ENCODE data around the gene CBFA2T2.
A peak's percentile ranks its signal among the peaks of the same experiment; 100 is the strongest.
"Not testable (repeated sequence)": the region's sequence is repeated elsewhere in the genome, so short reads cannot be mapped to it uniquely, and the experiment has no call there.

The CBFA2T2 gene

DNA sequence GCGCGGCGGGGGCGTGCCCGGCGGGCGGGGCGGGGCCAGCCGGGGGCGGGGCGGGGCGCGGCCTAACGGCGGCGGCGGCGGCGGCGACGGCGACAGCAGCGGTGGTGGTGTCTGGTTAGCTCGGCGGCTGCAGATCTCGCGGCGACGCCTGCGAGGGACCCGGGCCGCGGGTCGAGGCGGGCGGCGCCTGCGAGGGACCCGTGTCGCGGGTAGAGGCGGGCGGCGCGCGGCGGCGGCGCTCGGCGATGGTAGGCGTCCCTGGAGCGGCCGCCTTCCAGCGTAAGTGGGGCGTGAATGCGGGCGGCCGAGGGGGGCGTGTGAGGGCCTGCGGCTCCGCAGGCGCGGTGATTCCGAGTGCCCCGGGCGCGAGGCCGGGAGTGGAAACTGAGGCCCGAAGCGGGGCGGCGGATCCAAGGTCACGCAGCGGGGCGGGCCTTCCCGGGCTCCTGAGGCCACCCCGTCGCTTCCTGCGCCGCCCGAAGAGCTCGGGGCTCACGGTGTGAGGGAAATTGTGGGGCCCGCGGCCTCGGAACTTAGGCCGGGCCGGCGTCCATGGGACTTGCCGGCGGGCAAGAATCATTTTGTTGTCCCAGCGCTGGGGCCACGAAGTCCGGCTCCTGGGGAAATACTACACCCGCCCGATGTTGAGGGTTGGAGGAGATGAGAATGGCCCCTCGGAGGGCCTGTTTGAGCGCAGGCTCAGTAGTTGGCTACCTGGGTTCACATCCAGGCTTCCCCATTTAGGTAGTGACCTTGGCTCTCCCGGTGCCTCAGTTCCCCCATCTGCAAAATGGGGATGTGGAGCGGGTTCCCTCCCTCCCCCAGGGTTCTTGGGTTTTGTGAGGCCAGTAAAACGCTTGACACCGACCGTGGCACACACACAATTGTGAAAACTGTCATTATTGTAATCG lies at the start of gene CBFA2T2:
Gene CBFA2T2 (plus strand): TSS at position 74 of the 911 bp plus-strand sequence. CDS start 172 bp downstream, at position 246.
- peak in 1 of 2 experiments; percentile 1 for DNase-seq

DNA sequence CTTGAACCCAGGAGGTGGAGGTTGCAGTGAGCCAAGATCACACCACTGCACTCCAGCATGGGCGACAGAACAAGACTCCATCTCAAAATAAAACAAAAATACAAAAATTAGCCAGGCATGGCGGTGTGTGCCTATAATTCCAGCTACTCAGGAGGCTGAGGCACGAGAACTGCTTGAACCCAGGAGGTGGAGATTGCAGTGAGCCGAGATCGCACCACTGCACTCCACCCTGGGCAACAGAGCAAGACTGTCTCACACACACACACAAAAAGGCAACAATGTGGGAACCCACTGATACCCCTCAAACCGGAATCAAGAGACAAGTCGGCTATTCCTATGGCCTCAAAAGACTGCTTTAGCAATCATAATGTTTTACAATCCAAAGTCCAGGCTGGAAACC lies 49.3 kb upstream of the CBFA2T2 start:
- not testable (repeated sequence) for DNase-seq

DNA sequence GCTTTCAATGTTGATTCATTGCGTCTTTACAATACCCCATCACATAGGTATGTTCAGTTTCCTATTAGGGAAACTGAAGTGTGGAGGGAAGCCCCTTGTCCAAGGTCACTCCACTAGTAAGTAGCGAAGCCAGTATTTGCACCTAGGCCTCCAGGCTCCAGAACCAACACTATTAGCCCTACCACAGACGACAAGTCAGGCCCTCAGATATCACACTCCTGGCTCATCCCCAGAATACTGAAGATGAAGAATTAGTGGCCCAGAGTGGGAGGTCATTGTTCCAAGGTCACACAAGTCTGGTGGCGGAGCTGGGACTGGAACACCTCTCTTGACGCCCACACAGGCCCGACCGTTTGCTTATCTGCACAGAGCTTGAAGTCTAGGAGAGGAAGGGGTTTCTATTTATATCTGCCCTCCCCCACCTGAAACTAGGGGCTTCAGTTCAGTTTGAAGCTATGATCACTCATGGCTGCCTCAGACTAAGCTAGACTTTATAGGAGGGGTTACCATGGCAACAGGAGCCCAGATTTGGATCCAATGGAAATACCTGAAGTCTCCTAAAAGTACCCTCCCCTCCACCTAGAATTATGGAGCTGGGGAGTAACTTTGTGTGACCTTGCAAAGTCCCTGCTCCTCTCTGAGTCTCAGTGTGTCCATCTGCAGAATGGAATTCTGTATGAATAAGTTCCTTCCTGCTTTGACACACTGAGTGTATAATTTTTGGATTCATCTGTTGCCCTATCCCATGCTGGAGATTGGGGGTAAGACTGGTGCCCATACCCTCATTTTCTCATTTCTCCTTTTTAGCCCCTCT lies 48.5 kb upstream of the CBFA2T2 start:
- no peak for DNase-seq

DNA sequence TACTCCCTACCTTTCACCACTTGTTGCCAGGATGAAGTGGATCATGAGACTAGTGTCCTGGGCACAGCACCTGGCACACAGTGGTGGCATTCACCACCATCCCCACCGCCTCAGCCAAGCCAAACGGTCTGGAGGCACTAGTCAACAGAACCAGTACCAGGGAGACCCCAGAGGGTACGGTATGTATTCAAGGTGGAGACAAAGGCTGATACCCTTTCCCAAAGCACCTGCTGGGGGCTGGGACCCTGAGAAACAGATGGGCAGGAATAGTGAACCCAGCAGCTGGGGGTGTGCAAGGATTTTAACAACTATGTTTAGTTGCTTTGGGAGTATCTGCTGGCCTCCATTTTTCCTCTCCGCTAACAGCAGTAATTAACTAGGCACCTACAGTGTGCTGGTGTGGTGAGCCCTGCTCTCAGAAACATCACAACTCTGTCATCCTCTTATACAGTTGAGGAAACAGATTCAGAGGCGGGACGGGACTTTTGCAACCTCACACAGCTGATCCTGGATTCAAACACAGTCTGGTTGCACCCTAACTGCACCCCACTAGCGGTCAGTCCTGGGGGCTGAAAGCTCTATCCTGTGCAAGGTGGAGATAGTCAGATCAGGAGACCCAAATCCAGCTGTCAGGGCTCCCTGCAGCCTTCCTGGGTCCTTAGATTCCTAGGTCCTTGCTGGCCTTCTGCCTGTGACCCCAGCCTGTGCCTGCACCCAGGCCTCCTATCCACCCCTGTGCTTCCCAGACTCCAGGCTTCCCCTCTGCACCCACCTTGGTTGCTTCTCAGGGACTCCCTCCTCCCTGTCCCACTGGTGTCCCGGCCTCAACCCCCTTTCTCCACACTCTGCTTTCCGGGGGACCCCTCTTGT lies 47.5 kb upstream of the CBFA2T2 start:
- DNase-seq: no peak

DNA sequence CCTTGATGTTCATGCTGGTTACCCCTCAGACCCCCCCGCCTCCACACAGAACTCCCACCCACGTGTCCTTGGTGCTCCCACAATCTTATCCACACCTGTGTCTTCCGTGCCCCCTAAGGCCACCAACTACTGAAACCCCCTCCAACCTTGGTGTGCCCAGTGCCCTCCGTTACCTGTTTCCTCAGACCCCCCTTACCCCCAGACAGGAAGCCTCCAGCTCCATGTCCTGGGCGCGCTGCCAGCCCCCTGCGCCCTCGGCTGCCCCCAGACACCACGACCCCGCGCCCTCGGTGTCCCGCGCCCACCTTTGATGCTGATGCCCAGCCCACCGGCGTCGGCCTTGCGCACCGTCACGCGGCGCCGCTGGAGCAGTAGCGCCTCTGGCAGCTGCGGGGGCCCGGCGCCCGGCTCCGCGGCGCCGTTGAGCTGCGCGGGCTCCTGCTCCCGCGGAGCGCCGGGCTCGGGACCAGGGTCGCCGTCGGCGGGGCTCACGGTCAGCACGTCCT lies 46.8 kb upstream of the CBFA2T2 start:
- peak in 1 of 2 experiments; percentile 17 for DNase-seq

DNA sequence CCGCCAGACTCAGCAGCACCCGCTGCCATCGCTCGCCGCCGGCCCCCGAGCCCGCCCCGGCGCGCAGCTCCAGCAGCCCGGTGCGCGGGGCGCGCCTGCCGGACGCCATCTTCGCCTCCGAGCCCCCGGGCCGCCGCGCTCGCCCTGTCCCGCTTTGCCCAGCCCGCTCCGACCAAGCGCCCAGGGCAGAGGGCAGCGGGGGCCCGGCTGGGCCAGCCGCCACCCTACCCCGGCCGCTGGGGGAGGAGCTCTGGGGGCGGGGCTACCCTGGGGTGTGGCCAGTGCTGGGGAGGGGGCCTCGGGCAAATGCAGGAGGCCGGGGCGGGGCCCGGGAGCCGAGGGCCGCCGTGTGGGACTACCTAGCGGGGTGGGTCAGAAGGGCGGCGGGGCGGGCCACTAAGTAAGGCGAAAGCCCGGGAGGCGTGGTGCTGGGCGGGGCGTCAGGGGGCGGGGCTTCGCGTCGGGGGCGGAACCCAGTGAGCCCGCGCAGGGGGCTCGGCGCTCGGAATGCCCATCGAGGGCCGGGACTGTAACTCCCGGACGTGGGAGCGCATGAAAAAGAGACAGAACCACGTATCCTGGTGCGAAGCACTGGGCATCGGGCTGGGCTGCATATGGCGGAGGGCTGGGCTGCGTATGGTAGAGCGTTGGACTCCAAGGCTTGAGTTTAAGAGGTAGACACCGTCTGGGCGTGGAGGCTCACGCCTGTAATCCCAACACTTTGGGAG lies 46.2 kb upstream of the CBFA2T2 start, which contains the start of gene SNTA1:
Gene SNTA1 (minus strand): TSS at position 252 of the 728 bp plus-strand sequence. CDS start 143 bp downstream, at position 109.
- DNase-seq: peak; percentile 87 to 89

DNA sequence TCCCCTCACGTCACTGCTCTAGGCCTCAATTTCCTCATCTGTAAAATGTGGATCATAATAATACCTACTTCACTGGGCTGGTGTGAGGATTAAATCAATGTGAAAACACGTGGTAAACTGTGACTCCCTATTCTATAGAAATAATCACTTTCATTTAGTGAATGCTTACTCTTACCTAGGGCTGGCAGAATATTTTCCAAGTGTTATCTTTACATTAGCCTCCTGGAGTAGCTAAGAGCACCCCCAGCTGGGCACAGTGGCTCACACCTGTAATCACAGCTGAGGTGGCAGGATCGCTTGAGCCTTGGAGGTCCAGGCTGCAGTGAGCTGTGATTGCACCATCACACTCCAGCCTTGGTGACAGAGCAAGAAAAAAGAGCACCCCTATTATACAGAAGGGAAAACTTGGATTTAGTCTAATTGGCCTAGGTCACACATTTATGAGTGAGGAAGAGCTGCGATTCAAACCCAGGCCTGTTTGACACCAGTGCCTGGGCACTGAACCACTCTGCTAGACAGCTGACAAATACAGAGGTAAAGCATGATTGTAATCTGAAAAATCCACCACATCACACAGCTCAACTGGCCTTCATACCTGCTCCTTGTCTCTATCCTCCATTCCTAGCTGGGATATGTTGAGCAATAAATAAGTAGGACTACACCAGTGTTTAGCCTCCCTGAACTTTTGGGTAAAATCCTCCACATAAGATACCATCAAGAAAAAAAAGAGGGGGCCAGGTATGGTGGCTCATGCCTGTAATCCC lies 44.9 kb upstream of the CBFA2T2 start:
- peak in 1 of 2 experiments; percentile 7 for DNase-seq

DNA sequence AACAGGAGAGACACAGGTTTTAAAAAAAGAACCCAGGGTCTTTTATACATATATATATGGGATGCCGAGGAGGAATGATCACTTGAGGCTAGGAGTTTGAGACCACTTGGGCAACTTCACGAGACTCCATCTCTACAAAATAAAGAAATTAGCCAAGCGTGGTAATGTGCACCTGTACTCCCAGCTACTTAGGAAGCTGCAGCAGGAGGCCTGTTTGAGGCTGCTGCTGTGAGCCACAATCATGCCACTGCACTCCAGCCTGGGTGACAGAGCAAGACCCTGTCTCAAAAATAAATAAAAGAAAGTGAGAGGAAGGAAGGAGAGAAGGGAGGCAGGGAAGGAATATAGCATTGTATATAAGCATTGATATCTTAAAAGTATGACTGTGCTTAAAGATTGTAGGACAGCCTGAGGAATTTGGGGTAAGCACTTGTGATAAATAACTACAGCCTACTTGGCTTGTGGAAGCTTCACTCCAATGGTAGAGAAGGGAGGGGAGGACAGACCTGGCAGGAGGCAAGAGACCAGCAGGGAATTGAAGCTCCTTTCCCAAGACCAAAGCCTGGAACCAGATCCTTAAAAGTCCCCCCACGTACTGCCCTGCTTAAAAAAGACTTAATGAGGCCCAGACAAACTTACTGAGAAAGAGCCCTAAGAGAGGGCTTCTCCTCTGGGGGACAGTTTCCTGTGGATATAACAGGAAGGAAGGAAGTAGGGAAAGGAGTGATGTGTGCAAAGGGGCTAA lies 43.8 kb upstream of the CBFA2T2 start:
- DNase-seq: no peak

DNA sequence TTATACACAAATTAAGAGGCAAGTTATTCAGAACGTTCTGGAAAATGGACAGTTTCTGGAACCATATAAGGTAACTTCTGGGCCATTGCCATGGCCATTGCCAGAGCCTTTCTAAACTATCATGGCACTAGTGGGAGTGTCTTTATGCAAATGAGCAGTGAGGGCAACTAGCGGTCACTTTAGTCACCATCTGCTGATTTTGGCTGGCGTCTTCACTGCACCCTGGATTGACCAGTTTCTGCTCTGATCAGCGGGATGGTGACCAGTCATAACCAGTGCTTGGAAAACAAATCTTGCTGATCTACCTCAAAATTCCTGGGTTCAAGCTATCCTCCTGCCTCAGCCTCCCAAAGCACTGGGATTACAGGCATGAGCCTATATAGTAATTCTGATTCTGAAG lies 39.0 kb upstream of the CBFA2T2 start:
- no peak for DNase-seq

DNA sequence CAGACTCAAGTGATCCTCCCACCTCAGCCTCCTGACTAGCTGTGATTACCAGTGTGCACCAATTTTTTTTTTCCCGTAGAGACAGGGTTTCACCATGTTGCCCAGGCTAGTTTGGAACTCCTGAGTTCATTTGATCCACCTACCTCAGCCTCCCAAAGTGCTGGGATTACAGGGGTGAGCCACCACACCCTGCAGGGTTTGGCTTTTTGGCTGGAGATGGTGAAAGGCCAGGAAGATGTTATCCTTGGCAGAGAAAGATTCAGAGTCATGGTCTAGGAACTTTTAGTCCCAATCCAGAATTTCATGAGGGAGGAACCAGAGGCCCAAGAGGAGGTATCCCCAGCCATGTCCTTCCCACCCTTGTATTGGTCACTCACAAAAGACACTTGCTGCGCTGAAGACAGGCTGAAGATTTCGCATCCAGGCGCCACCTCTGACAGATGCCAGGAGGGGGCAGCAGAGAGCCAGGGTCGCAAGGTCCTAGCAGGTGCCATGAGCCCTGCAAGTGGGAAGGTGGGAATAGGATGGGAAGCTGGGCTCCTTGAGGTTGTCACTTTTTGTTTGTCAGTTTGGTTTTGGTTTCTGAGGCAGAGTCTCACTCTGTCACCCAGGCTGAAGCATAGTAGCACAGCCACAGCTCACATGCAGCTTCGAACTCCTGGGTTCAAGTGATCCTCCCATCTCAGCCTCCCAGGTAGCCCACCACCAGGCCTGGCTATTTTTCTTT lies 32.8 kb upstream of the CBFA2T2 start:
- DNase-seq: peak; percentile 62 to 81

DNA sequence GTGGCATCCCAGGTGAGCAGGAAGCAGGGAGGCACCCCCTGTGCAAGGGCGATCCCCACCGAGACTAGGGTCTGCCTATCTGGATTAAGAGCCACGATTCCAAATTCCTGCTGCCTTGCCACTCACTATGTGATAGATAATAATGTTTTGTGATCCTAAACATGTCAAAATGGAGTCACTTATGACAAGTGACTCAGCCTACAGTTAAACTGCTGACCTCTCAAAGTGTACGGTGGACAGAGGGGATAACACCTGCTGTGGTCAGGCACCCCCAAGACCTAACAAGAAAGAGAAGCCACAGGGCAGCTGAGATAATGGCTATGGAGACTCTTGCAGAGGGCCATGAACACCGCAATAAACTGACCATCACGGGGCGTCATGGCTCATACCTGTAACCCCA lies 30.3 kb upstream of the CBFA2T2 start:
- DNase-seq: no peak

DNA sequence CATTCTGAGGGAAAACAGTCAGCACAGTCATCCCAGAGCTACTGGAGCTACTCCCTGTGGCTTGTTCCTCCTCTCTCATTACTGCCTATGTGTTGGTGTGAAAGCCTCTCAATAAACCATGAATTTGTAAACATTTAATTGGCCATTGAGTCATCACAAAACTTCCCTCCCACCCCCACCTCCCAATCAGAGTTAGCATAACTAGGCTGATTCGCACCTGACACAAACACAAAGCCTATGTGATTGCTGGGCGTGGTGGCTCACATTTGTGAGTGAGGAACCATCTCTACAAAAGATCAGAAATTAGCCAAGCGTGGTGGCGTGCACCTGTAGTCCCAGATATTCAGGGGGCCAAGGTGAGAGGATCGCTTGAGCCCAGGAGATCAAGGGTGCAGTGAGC lies 29.2 kb upstream of the CBFA2T2 start:
- no peak for DNase-seq

DNA sequence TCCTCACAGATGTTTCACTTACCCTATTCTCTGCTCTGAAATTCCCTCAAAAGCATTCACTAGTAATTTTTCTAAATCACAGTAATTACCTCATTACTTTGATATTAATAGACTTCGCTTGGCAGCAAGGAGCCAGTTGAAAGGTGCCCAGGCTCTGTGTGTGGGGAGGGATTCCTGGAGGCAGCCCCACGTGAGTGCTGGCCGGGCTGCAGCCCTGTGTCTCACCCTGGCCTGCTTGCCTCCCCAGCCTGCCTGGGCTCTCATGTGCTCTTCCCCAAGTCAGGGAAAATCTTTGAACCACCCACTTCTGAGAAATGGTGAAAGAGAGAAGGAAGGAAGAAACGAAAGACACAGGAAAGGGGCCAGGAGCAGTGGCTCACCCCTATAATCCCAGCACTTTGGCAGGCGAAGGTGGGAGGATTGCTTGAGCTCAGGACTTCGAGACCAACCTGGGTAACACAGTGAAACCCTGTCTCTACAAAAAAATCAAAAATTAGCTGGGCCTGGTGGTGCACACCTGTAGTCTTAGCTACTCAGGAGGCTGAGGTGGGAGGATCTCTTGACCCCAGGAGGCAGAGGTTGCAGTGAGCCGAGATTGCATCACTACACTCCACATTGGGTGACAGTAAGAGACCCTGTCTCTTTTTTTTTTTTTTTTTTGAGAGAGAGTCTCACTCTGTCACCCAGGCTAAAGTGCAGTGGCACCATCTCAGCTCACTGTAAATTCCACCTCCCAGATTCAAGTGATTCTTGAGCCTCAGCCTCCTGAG lies 26.4 kb upstream of the CBFA2T2 start:
- DNase-seq: no peak

DNA sequence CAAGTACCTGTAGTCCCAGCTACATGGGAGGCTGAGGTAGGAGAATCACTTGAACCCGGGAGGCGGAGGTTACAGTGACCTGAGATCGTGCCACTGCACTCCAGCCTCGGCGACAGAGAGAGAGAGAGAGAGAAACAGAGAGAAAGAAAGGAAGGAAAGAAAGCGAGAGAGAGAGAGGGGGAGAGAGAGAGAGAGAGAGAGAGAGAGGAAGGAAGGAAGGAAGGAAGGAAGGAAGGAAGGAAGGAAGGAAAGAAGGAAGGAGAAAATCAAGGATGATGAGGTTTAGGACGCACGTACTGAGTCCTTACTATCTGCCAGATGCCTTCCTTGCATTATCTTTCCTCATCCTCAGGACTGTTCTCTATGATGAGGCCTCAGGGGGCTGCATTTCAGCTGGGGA lies 25.1 kb upstream of the CBFA2T2 start:
- not testable (repeated sequence) for DNase-seq

DNA sequence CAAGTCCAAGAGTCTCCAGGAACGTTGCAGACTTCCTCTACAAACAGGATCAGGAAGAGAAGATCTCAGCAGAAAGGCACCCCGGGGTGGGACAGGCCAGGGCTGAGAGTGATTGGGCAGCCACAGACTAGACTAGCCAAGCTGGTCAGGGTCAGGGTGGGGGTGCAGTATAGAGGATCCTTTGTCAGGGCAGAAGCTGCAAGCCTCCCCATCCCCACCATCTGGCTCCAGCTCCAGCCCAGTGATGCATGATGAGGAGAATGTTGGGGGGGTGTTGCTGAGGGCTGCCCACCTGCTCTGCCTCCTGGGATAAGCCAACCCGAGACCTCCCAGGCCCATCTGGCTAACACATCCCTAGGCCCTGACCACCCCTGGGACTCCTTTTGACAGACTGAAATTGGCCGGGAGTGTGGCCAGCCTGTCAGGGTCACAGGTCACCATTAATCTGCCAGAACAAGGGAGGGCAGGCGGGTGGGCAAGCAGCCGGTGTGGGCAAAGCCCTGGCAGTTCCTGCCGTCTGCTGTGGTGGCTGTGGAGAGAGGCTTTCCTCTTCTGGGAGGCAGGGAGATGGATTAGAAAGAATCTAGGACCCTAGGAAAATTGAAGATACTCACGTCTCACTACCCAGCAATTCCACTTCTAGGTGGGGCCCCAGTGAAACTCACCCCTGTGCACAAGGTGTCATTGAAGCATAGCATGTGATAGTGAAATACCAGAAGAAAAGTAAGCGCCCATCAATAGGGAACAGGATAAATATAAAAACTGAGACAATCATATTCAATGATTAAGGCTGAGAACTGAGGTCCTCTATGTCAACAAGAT lies 24.2 kb upstream of the CBFA2T2 start:
- no peak for DNase-seq

DNA sequence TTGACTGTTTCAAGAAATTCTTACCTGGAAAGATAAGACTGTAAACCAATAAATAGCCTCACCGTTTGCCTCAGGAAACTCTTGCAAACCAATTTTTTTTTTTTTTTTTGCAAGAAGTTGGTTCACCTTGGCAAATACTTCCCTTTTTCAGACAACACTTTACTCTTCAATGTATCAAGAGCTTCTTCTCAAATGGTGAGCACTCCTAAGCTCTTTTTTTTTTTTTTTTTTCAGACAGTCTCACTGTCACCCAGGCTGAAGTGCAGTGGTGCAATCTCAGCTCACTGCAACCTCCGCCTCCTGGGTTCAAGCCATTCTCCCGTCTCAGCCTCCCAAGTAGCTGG lies 23.6 kb upstream of the CBFA2T2 start:
- DNase-seq: no peak

DNA sequence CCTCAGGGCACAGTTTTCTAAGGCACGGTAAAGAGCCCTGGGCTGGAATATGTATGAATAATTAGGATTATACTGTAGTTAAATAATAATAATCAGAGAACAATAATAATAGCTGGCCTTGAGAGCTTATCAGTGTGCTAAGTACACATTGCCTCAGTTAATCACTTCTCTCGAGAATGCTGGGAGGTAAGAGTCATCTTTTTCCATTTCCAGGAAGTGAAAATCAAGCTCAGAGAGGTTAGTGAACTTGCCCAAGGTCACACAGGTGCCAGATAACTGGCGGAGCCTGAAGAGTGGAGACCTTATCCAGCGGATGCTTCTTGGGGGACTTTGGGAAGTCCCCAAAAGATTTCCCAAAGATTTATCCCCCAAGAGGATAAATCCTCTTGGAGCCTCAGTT lies 19.4 kb upstream of the CBFA2T2 start:
- no peak for DNase-seq

DNA sequence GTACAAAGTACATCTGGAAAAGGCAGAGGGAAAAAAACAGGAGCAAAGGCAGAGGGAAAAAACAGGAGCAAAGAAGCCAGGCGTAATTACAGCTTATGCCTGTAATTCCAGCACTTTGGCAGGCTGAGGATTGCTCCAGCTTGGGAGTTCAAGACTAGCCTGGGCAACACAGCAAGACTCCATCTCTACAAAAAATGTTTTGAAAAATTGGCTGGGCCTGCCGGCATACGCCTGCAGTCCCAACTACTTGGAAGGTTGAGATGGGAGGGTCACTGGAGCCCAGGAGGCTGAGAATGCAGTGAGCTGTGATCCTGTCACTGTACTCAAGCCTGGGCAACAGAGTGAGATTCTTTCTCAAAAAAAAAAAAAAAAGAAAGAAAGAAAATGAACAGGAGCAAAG lies 19.0 kb upstream of the CBFA2T2 start:
- no peak for DNase-seq

Measured in stimulated activated CD4-positive, alpha-beta T cell treated with anti-CD3 and anti-CD28 coated beads, Interleukin-4, amount 100 ng/mL, for 4 hours (primary cell).